DND-41 (cell line): ENCODE measurements around the gene SPATA6L.
"Not testable (repeated sequence)": the region's sequence is repeated elsewhere in the genome, so short reads cannot be mapped to it uniquely, and the experiment has no call there.

Experiments
- ATAC-seq: fragments of 200-7000 bp; cut with Tn5 transposase; 3 replicates; pipeline ENCODE4 v1.9.1; 2021; ENCODE audit warnings: low read depth; ENCODE audit not compliant: insufficient read depth
- DNase-seq: peaks from one replicate; pipeline ENCODE4 v3.0.0-alpha.2; 2020
- H2AFZ ChIP-seq: 2 replicates; pipeline ENCODE4 v1.6.0; 2012; ENCODE audit warnings: low read depth, low read length
- H3K27ac ChIP-seq: 2 replicates; pipeline ENCODE4 v1.5.1; 2012; ENCODE audit warnings: low read length, inconsistent platforms
- H3K27me3 ChIP-seq: fragments of 200-600 bp; sonication (generic); 2 replicates; pipeline ENCODE4 v1.6.0; 2012; ENCODE audit warnings: low read length, mild to moderate bottlenecking, inconsistent platforms; ENCODE audit not compliant: insufficient read depth, poor library complexity
- H3K36me3 ChIP-seq: 2 replicates; pipeline ENCODE4 v1.5.1; 2012; ENCODE audit warnings: low read length, inconsistent platforms; ENCODE audit not compliant: insufficient read depth
- H3K4me1 ChIP-seq: 2 replicates; pipeline ENCODE4 v1.5.1; 2012; ENCODE audit warnings: mild to moderate bottlenecking, low read length; ENCODE audit not compliant: insufficient read depth
- H3K4me2 ChIP-seq: 2 replicates; pipeline ENCODE4 v1.6.0; 2012; ENCODE audit warnings: mild to moderate bottlenecking, moderate library complexity, low read length, inconsistent platforms; ENCODE audit not compliant: insufficient read depth
- H3K4me3 ChIP-seq, 2 experiments: fragments of 200-600 bp in 1 of 2; shearing (Covaris generic) in 1 of 2; 2 replicates each; pipeline ENCODE4 v1.5.1; 2012 to 2016; ENCODE audit warnings: inconsistent platforms in 2 of 2, low read length in 2 of 2, mild to moderate bottlenecking in 2 of 2, low read depth in 1 of 2, moderate library complexity in 1 of 2
- H3K79me2 ChIP-seq: 2 replicates; pipeline ENCODE4 v1.6.0; 2012; ENCODE audit warnings: low read length, inconsistent platforms; ENCODE audit not compliant: insufficient read depth
- H3K9ac ChIP-seq: 2 replicates; pipeline ENCODE4 v1.6.0; 2012; ENCODE audit warnings: low read depth, mild to moderate bottlenecking, inconsistent platforms, low read length, moderate library complexity
- H3K9me3 ChIP-seq: 2 replicates; pipeline ENCODE4 v1.5.1; 2012; ENCODE audit warnings: low read length, moderate library complexity, mild to moderate bottlenecking, inconsistent platforms; ENCODE audit not compliant: insufficient read depth, severe bottlenecking
- H4K20me1 ChIP-seq: 2 replicates; pipeline ENCODE4 v1.6.0; 2012; ENCODE audit warnings: low read length; ENCODE audit not compliant: insufficient read depth
- CTCF ChIP-seq: IDR thresholded peaks from 2 replicates; pipeline ENCODE4 v1.5.1; 2012; ENCODE audit warnings: borderline replicate concordance, low read length, moderate library complexity, mild to moderate bottlenecking; ENCODE audit not compliant: poor library complexity, severe bottlenecking; ENCODE audit errors: extremely low read depth
- EZH2 ChIP-seq: IDR thresholded peaks from 3 replicates; pipeline ENCODE4 v1.6.1; 2012; ENCODE audit warnings: borderline replicate concordance, low read depth, mild to moderate bottlenecking, moderate library complexity, low read length, inconsistent platforms; ENCODE audit not compliant: severe bottlenecking

Gene SPATA6L

GRCh38 chr9:4661611-4662010 lies 4.7 kb downstream of the SPATA6L start:
- Histone ChIP-seq H3K9me3 (no peaks in the 10 kb centered on the region), H3K27me3 (no peaks in the 10 kb centered on the region), H3K9ac (peak overlapping the region; percentile 79), H3K79me2 (peaks cover 10% of the 10 kb centered on the region), H3K36me3 (no peaks in the 10 kb centered on the region; the same call in 1 of the 2 replicates), H3K4me3 (peak overlapping the region; percentile 34 to 86; a peak in 3 of 4 replicates), H3K27ac (no peak overlapping the region; the same call in 1 of the 2 replicates), H4K20me1 (no peaks in the 10 kb centered on the region), H3K4me1 (peaks cover 37% of the 10 kb centered on the region), H3K4me2 (peak overlapping the region; percentile 98), H2AFZ (peak overlapping the region; percentile 80)
- TF ChIP-seq EZH2 (no peak), CTCF (no peak)
- ATAC-seq (no peak), DNase-seq (no peak)

GRCh38 chr9:4661165-4661564 lies 5.1 kb downstream of the SPATA6L start:
- no peak for DNase-seq
- peaks cover 37% of the 10 kb centered on the region for H3K4me1 ChIP-seq
- H3K4me3 ChIP-seq: no peak overlapping the region

GRCh38 chr9:4660665-4661064 lies 5.6 kb downstream of the SPATA6L start:
- not testable (repeated sequence) for H3K4me2 ChIP-seq

More at GRCh38 chr9:4661165-4661564, 5.1 kb downstream of the SPATA6L start:
- no peak overlapping the region for H3K9ac ChIP-seq
- peaks cover 10% of the 10 kb centered on the region for H3K79me2 ChIP-seq
- H4K20me1 ChIP-seq: no peaks in the 10 kb centered on the region
- no peaks in the 10 kb centered on the region for H3K27me3 ChIP-seq
- H3K9me3 ChIP-seq: no peaks in the 10 kb centered on the region
- peak overlapping the region; percentile 98 for H3K4me2 ChIP-seq
- no peak overlapping the region for H3K27ac ChIP-seq
- TF ChIP-seq CTCF (no peak), EZH2 (no peak)
- no peak for ATAC-seq
- H2AFZ ChIP-seq: 0 out of 2 replicates have a peak overlapping the region, but pooled peaks have one; percentile 80
- no peaks in the 10 kb centered on the region; the same call in 1 of the 2 replicates for H3K36me3 ChIP-seq

GRCh38 chr9:4657426-4658159 lies 8.7 kb downstream of the SPATA6L start:
- ATAC-seq (no peak), DNase-seq (no peak)
- TF ChIP-seq EZH2: no peak
- no peak for TF ChIP-seq CTCF
- Histone ChIP-seq H3K27ac (no peak overlapping the region), H3K36me3 (no peaks in the 10 kb centered on the region; the same call in 1 of the 2 replicates), H3K9me3 (no peaks in the 10 kb centered on the region), H4K20me1 (no peaks in the 10 kb centered on the region), H3K4me2 (no peak overlapping the region), H3K4me1 (peaks cover 13% of the 10 kb centered on the region), H3K9ac (no peak overlapping the region), H3K27me3 (no peaks in the 10 kb centered on the region), H3K79me2 (peaks cover 2% of the 10 kb centered on the region), H2AFZ (no peak overlapping the region), H3K4me3 (no peak overlapping the region)

More at GRCh38 chr9:4660665-4661064, 5.6 kb downstream of the SPATA6L start:
- H3K27ac ChIP-seq, H3K9me3 ChIP-seq, H2AFZ ChIP-seq, H3K27me3 ChIP-seq, H4K20me1 ChIP-seq, DNase-seq, H3K4me3 ChIP-seq, ATAC-seq, H3K9ac ChIP-seq, H3K36me3 ChIP-seq: not testable (repeated sequence)
- H3K4me1 ChIP-seq: peaks cover 37% of the 10 kb centered on the region
- H3K79me2 ChIP-seq: peaks cover 10% of the 10 kb centered on the region
